GM12875 (cell line): ENCODE measurements around the gene CD164L2.

Source experiments
- H3K4me3 ChIP-seq: one replicate; pipeline ENCODE4 v1.5.1; 2011; ENCODE audit warnings: low read depth, low read length, control low read depth
- TF ChIP-seq, protein P1 (sequence below): IDR thresholded peaks from 2 replicates; pipeline ENCODE4 v1.5.1; 2011; ENCODE audit warnings: low read depth, mild to moderate bottlenecking, control low read depth, inconsistent platforms, low read length, moderate library complexity, borderline replicate concordance; ENCODE audit not compliant: insufficient read depth

Gene CD164L2

GRCh38 chr1:27403931-27404330 is 20.8 kb upstream of the CD164L2 start:
- H3K4me3 ChIP-seq, result no peak overlapping the region
- TF ChIP-seq, protein P1, sequence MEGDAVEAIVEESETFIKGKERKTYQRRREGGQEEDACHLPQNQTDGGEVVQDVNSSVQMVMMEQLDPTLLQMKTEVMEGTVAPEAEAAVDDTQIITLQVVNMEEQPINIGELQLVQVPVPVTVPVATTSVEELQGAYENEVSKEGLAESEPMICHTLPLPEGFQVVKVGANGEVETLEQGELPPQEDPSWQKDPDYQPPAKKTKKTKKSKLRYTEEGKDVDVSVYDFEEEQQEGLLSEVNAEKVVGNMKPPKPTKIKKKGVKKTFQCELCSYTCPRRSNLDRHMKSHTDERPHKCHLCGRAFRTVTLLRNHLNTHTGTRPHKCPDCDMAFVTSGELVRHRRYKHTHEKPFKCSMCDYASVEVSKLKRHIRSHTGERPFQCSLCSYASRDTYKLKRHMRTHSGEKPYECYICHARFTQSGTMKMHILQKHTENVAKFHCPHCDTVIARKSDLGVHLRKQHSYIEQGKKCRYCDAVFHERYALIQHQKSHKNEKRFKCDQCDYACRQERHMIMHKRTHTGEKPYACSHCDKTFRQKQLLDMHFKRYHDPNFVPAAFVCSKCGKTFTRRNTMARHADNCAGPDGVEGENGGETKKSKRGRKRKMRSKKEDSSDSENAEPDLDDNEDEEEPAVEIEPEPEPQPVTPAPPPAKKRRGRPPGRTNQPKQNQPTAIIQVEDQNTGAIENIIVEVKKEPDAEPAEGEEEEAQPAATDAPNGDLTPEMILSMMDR, result no peak

GRCh38 chr1:27403065-27403726 is 20.1 kb upstream of the CD164L2 start:
- TF ChIP-seq, protein P1, result peak; percentile 49; the same call in 1 of the 2 replicates
- H3K4me3 ChIP-seq, result no peak overlapping the region

DNA sequence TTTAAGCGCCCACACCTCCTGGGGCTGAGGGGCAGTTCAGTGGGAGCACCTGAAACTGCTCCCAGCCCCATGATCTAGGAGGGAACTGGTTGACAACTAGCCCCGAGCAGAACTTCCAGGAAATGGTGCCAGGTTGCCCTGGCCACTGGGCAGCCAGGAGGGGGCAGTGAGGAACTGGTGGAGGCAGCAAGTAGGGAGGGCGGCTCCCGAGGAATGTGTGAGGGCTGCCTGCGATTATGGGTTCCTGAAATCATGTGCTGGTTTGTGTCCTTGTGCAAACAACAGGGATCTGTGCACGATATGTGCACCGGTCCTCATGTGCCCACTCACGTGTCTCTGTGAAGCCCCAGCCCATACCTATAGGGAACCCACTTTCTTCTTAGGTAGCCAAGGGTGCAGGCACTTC is 19.2 kb upstream of the CD164L2 start:
- H3K4me3 ChIP-seq, result no peak overlapping the region
- TF ChIP-seq, protein P1, result peak; percentile 41; the same call in 1 of the 2 replicates

DNA sequence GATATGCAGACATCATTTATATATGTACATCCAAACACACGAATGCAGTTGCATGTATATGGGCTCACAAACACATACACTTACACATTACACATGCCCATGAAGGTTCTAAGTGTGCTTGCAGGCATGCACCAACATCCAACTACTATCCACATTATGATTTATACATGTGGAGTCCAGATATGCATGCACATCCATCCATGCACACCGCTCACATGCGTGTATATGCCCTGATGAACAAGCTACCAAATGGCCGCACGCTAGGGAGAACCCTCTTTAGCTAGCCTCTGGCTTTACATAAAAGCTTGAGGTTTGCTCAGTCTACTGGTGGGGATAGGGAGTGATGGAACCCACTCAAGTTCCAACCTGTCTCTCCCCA is 17.8 kb upstream of the CD164L2 start:
- no peak overlapping the region for H3K4me3 ChIP-seq
- TF ChIP-seq, protein P1, result no peak

DNA sequence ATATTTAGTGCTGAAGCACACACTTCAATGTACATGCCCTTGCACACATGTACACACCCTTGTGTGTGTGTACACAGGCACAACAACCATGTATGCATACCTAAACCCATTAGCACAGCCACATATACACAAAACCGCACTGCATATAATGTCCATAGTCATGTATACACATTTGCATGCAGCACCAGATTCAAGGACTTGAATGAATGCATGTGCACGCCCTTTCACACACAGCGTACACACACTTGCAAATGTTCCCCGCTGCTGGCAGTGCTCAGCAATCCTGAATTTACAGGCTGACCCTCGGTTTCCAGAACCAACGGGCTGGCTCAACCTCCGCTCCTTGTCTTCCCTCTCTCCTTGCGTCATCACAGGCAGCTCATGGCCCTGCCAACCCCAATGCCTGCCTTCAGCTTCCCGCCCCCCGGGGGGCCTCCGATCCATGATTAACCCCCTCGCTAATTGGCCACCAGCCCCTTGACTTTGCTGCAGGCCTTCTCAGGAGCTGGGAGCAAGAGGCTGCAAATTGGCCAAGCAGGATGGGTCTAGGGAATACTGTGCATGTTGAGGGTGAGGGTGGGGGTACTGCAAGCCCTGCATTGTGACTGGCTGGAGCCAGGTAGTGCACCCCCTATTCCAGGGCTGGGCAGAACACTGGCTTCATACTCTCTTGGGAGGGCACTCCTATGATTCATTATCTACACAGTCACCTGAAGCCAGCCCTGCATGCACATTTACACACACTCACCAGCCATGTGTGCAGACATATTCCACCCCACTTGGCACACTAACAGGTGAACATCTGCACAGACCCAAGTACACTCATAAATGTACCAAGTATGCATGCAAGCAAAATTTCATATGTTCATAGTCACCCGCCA is 17.2 kb upstream of the CD164L2 start:
- TF ChIP-seq, protein P1, result no peak

DNA sequence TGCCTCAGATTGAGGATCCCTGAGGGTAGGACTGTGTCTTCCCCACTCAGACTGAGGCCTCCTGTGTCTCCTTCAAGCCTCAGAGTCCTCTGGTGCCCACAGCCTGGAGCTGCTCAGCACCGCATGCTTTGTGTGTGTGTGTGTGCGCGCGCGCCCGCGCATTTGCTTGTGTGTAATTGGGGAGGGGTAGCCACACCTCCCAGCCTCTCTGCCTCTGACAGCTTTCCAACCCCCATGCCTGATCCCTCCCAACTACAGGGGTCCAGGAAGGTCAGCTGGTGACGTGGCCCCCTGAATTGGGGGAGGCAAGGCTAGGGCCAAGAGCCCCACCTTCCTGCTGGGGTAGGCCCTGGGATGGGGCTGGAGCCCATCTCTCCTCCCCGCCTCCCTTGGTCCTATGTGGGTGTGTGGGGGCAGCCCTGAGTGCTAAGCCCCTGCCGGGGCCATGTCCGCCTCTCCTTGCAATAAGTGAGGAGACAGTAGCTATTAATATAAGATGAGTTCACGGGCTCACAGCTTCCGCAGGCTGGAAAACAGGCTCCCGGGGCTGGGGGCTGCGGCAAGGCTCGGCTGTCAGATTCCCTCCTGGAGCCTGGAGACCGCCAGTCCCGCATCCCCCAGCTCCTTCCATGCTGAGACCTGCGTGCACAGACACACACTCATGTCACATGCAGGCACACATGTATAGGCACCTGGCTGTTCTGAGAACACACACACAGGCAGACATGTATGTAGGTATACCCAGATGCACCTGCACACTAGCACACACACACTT is 16.3 kb upstream of the CD164L2 start:
- TF ChIP-seq, protein P1, result no peak
- H3K4me3 ChIP-seq, result no peak overlapping the region

More for the DNA sequence above, 17.2 kb upstream of the CD164L2 start:
- H3K4me3 ChIP-seq, result no peak overlapping the region
